ENCODE data around the gene CBX1.

CBX1 gene

GRCh38 chr17:48129981-48130380, 28.7 kb upstream of the CBX1 start:
- H3K4me3 ChIP-seq (ENCODE audit: low read length), result no peak overlapping the region
- TF ChIP-seq CTCF (IDR thresholded peaks at IDR 0.05; ENCODE audit: low read length), result no peak
- no peak for TF ChIP-seq EZH2 (optimal IDR thresholded peaks at IDR 0.05; ENCODE audit: low read depth, low read length)
- TF ChIP-seq EZH2phosphoT487 (IDR thresholded peaks at IDR 0.05; ENCODE audit: low read length), result no peak

GRCh38 chr17:48128400-48128799, 27.1 kb upstream of the CBX1 start:
- Histone ChIP-seq H3K9ac (ENCODE audit: low read length) (no peak overlapping the region), H2AFZ (ENCODE audit: low read length) (no peak overlapping the region), H3K27ac (ENCODE audit: low read length) (no peak overlapping the region), H4K20me1 (ENCODE audit: insufficient read depth, low read length) (no peaks in the 10 kb centered on the region), H3K9me3 (replicated peaks; ENCODE audit: insufficient read depth, low read length) (no peaks in the 10 kb centered on the region), H3K9me2 (replicated peaks; ENCODE audit: insufficient read depth, low read length) (no peaks in the 10 kb centered on the region), H3K4me3 (ENCODE audit: low read length) (no peak overlapping the region), H3K27me3 (replicated peaks; ENCODE audit: insufficient read depth, low read length) (no peaks in the 10 kb centered on the region), H3K4me1 (ENCODE audit: low read length) (no peaks in the 10 kb centered on the region), H3K79me2 (ENCODE audit: low read length) (no peaks in the 10 kb centered on the region), H3F3A (ENCODE audit: insufficient read depth, low read length) (no peaks in the 10 kb centered on the region), H3K36me3 (replicated peaks; ENCODE audit: insufficient read depth, low read length) (no peaks in the 10 kb centered on the region), H3K4me2 (ENCODE audit: low read depth, low read length) (no peak overlapping the region)
- TF ChIP-seq EZH2phosphoT487 (IDR thresholded peaks at IDR 0.05; ENCODE audit: low read length), result no peak
- no peak for TF ChIP-seq EZH2 (optimal IDR thresholded peaks at IDR 0.05; ENCODE audit: low read depth, low read length)
- TF ChIP-seq CTCF (IDR thresholded peaks at IDR 0.05; ENCODE audit: low read length), result no peak
- DNase-seq, result no peak

More at GRCh38 chr17:48129981-48130380, 28.7 kb upstream of the CBX1 start:
- no peak overlapping the region for H3K27ac ChIP-seq (ENCODE audit: low read length)
- no peak overlapping the region for H3K4me2 ChIP-seq (ENCODE audit: low read depth, low read length)
- no peaks in the 10 kb centered on the region for H3K4me1 ChIP-seq (ENCODE audit: low read length)
- H3K36me3 ChIP-seq (replicated peaks; ENCODE audit: insufficient read depth, low read length), result no peaks in the 10 kb centered on the region
- no peaks in the 10 kb centered on the region for H3K27me3 ChIP-seq (replicated peaks; ENCODE audit: insufficient read depth, low read length)
- no peaks in the 10 kb centered on the region for H3K79me2 ChIP-seq (ENCODE audit: low read length)
- no peaks in the 10 kb centered on the region for H3F3A ChIP-seq (ENCODE audit: insufficient read depth, low read length)
- H3K9me3 ChIP-seq (replicated peaks; ENCODE audit: insufficient read depth, low read length), result no peaks in the 10 kb centered on the region
- no peak overlapping the region for H2AFZ ChIP-seq (ENCODE audit: low read length)
- DNase-seq, result no peak
- no peak overlapping the region for H3K9ac ChIP-seq (ENCODE audit: low read length)
- H4K20me1 ChIP-seq (ENCODE audit: insufficient read depth, low read length), result no peaks in the 10 kb centered on the region
- no peaks in the 10 kb centered on the region for H3K9me2 ChIP-seq (replicated peaks; ENCODE audit: insufficient read depth, low read length)

- Histone ChIP-seq H3K9me3 (replicated peaks; ENCODE audit: insufficient read depth, low read length) (no peaks in the 10 kb centered on the region), H3K27ac (ENCODE audit: low read length) (no peak overlapping the region), H4K20me1 (ENCODE audit: insufficient read depth, low read length) (no peaks in the 10 kb centered on the region), H3K4me2 (ENCODE audit: low read depth, low read length) (no peak overlapping the region), H3K4me1 (ENCODE audit: low read length) (no peaks in the 10 kb centered on the region), H3K9ac (ENCODE audit: low read length) (no peak overlapping the region), H3K36me3 (replicated peaks; ENCODE audit: insufficient read depth, low read length) (no peaks in the 10 kb centered on the region), H2AFZ (ENCODE audit: low read length) (no peak overlapping the region), H3K4me3 (ENCODE audit: low read length) (no peak overlapping the region), H3K79me2 (ENCODE audit: low read length) (no peaks in the 10 kb centered on the region), H3F3A (ENCODE audit: insufficient read depth, low read length) (no peaks in the 10 kb centered on the region), H3K27me3 (replicated peaks; ENCODE audit: insufficient read depth, low read length) (no peaks in the 10 kb centered on the region), H3K9me2 (replicated peaks; ENCODE audit: insufficient read depth, low read length) (no peaks in the 10 kb centered on the region)
- no peak for DNase-seq
- no peak for TF ChIP-seq EZH2 (optimal IDR thresholded peaks at IDR 0.05; ENCODE audit: low read depth, low read length)
- TF ChIP-seq CTCF (IDR thresholded peaks at IDR 0.05; ENCODE audit: low read length), result no peak
- no peak for TF ChIP-seq EZH2phosphoT487 (IDR thresholded peaks at IDR 0.05; ENCODE audit: low read length)
Measured at GRCh38 chr17:48127371-48128051, 26.2 kb upstream of the CBX1 start.
